H1 (cell line): ENCODE results near the gene CIDEA. TPM values are rescaled to one million over a fixed set of nuclear protein-coding genes. Genes with fewer than 3 reads are reported as not detected.

Source experiments
- CTCF ChIA-PET: fragments of 300-600 bp; sonication (Branson Sonifier 250); formaldehyde crosslinking; loops from one replicate; lab custom pipeline; 2021; ENCODE audit not compliant: partially characterized antibody; lab: Charles Lee
- POLR2A ChIA-PET: fragments of 300-600 bp; sonication (Branson Sonifier 250); formaldehyde crosslinking; loops from one replicate; lab custom pipeline; 2021; ENCODE audit warnings: inconsistent platforms; ENCODE audit not compliant: partially characterized antibody; lab: Charles Lee
- DNase-seq, 2 experiments: peaks; one replicate each; pipeline versions ENCODE4 v3.0.0 to v3.0.0-alpha.2; 2010 to 2022; ENCODE audit warnings: low spot score in 2 of 2, low read depth in 1 of 2, mixed read lengths in 1 of 2
- FAIRE-seq: peaks from 2 replicates; lab custom pipeline; 2011; peaks lifted over from hg19 to GRCh38; lab: Jason Lieb, UNC
- H2AFZ ChIP-seq: 2 replicates; pipeline ENCODE4 v1.8.1; 2012; ENCODE audit warnings: low read length, inconsistent platforms
- H2AK5ac ChIP-seq: 2 replicates; pipeline ENCODE4 v1.6.1; 2013; ENCODE audit warnings: low read depth, low read length
- H2BK120ac ChIP-seq: replicated peaks from 2 replicates; pipeline ENCODE3; 2013; ENCODE audit warnings: low read depth, low read length, inconsistent platforms
- H2BK12ac ChIP-seq: 2 replicates; pipeline ENCODE4 v1.6.1; 2013; ENCODE audit warnings: low read depth, low read length
- H2BK15ac ChIP-seq: 2 replicates; pipeline ENCODE4 v1.6.1; 2013; ENCODE audit warnings: low read length
- H2BK20ac ChIP-seq: 2 replicates; pipeline ENCODE4 v1.6.1; 2013; ENCODE audit warnings: low read length
- H2BK5ac ChIP-seq: 2 replicates; pipeline ENCODE4 v1.6.1; 2013; ENCODE audit warnings: low read depth, low read length
- H3K14ac ChIP-seq: 2 replicates; pipeline ENCODE4 v1.6.1; 2013; ENCODE audit warnings: inconsistent platforms; ENCODE audit not compliant: insufficient read length
- H3K18ac ChIP-seq: 2 replicates; pipeline ENCODE4 v1.6.1; 2013; ENCODE audit warnings: low read length; ENCODE audit errors: extremely low read depth
- H3K23ac ChIP-seq: 2 replicates; pipeline ENCODE4 v1.6.1; 2013; ENCODE audit warnings: inconsistent platforms; ENCODE audit not compliant: insufficient read length
- H3K23me2 ChIP-seq: 2 replicates; pipeline ENCODE4 v1.6.1; 2013; ENCODE audit warnings: low read depth, low read length
- H3K27ac ChIP-seq: 2 replicates; pipeline ENCODE4 v1.6.1; 2011; ENCODE audit warnings: low read depth, low read length, inconsistent platforms
- H3K27me3 ChIP-seq, 4 experiments: replicated peaks in 1 of 4; 1 replicate in 1 of 4; 2 replicates in 3 of 4; pipeline versions ENCODE4 v1.6.1 to v1.8.1; 2011 to 2013; ENCODE audit warnings: low read length in 3 of 4, mild to moderate bottlenecking in 3 of 4, inconsistent platforms in 2 of 4, mixed read lengths in 2 of 4, moderate library complexity in 1 of 4; ENCODE audit not compliant: control insufficient read depth in 3 of 4, insufficient read depth in 3 of 4; ENCODE audit errors: extremely low read depth in 1 of 4
- H3K36me3 ChIP-seq, 4 experiments: 2 replicates each; pipeline versions ENCODE4 v1.6.1 to v1.8.1; 2011 to 2013; ENCODE audit warnings: mild to moderate bottlenecking in 4 of 4, low read length in 3 of 4, moderate library complexity in 2 of 4, control low read depth in 1 of 4, inconsistent platforms in 1 of 4; ENCODE audit not compliant: insufficient read depth in 4 of 4, control insufficient read depth in 2 of 4
- H3K4ac ChIP-seq: replicated peaks from 2 replicates; pipeline ENCODE3; 2013; ENCODE audit warnings: low read length, low read depth, mixed read lengths, inconsistent platforms; ENCODE audit not compliant: insufficient read length
- H3K4me1 ChIP-seq, 4 experiments: replicated peaks in 1 of 4; 1 replicate in 1 of 4; 2 replicates in 3 of 4; pipeline versions ENCODE4 v1.6.1 to v1.8.1; 2011 to 2013; ENCODE audit warnings: low read length in 3 of 4, inconsistent platforms in 2 of 4, mixed read lengths in 1 of 4; ENCODE audit not compliant: insufficient read depth in 4 of 4, control insufficient read depth in 3 of 4
- H3K4me2 ChIP-seq, 2 experiments: 2 replicates each; pipeline versions ENCODE4 v1.6.1 to v1.8.1; 2011 to 2013; ENCODE audit warnings: low read depth in 2 of 2, low read length in 2 of 2, control low read depth in 1 of 2, inconsistent platforms in 1 of 2, mild to moderate bottlenecking in 1 of 2; ENCODE audit not compliant: insufficient read depth in 1 of 2
- H3K4me3 ChIP-seq, 4 experiments: fragments of 200-600, 300-600 bp in 1 of 4; sonication (generic), shearing (Covaris generic), sonication (Bioruptor Twin) in 1 of 4; 2 replicates each; pipeline versions ENCODE4 v1.5.1 to v1.8.1; 2011 to 2016; ENCODE audit warnings: low read length in 4 of 4, low read depth in 3 of 4, control low read depth in 2 of 4, inconsistent platforms in 2 of 4, mild to moderate bottlenecking in 2 of 4, mixed read lengths in 1 of 4, moderate library complexity in 1 of 4; ENCODE audit not compliant: insufficient read depth in 2 of 4; ENCODE audit errors: extremely low read depth in 1 of 4
- H3K56ac ChIP-seq: replicated peaks from 2 replicates; pipeline ENCODE3; 2013; ENCODE audit warnings: low read depth, mild to moderate bottlenecking, mixed read lengths, low read length, inconsistent platforms; ENCODE audit not compliant: insufficient read length
- H3K79me1 ChIP-seq: 2 replicates; pipeline ENCODE4 v1.6.1; 2013; ENCODE audit warnings: low read depth, low read length, control low read depth
- H3K79me2 ChIP-seq, 2 experiments: 2 replicates each; pipeline versions ENCODE4 v1.6.1 to v1.8.1; 2012 to 2013; ENCODE audit warnings: low read length in 2 of 2, mild to moderate bottlenecking in 2 of 2, inconsistent platforms in 1 of 2; ENCODE audit not compliant: insufficient read depth in 2 of 2, control insufficient read depth in 1 of 2
- H3K9ac ChIP-seq, 4 experiments: replicated peaks in 1 of 4; 1 replicate in 1 of 4; 2 replicates in 3 of 4; pipeline versions ENCODE4 v1.6.1 to v1.8.1; 2011 to 2013; ENCODE audit warnings: low read depth in 3 of 4, low read length in 3 of 4, control low read depth in 2 of 4, mild to moderate bottlenecking in 2 of 4, moderate library complexity in 2 of 4, inconsistent platforms in 1 of 4; ENCODE audit errors: extremely low read depth in 1 of 4
- H3K9me3 ChIP-seq, 2 experiments: 2 replicates each; pipeline versions ENCODE4 v1.6.1 to v1.8.1; 2012 to 2013; ENCODE audit warnings: mild to moderate bottlenecking in 2 of 2, moderate library complexity in 2 of 2, control low read depth in 1 of 2, inconsistent platforms in 1 of 2, low read depth in 1 of 2, low read length in 1 of 2, mixed read lengths in 1 of 2; ENCODE audit not compliant: insufficient read depth in 2 of 2
- H4K20me1 ChIP-seq, 2 experiments: replicated peaks in 1 of 2; 2 replicates each; pipeline versions ENCODE3 to v1.8.1; 2011 to 2013; ENCODE audit warnings: inconsistent platforms in 2 of 2, low read length in 2 of 2, mild to moderate bottlenecking in 1 of 2; ENCODE audit not compliant: insufficient read depth in 2 of 2, control insufficient read depth in 1 of 2
- H4K5ac ChIP-seq: 2 replicates; pipeline ENCODE4 v1.6.1; 2013; ENCODE audit warnings: low read length, low read depth, mixed read lengths, inconsistent platforms; ENCODE audit not compliant: insufficient read length
- H4K8ac ChIP-seq: 2 replicates; pipeline ENCODE4 v1.8.0; 2013; ENCODE audit warnings: mild to moderate bottlenecking, moderate library complexity, low read length, inconsistent platforms; ENCODE audit not compliant: insufficient read depth; ENCODE audit errors: extremely low read depth
- H4K91ac ChIP-seq: replicated peaks from 2 replicates; pipeline ENCODE3; 2013; ENCODE audit warnings: low read length, mixed read lengths, inconsistent platforms; ENCODE audit not compliant: insufficient read length
- BCL11A ChIP-seq, 2 experiments: IDR thresholded peaks; one replicate each; pipeline ENCODE4 v1.6.1; 2011; ENCODE audit warnings: low read depth in 2 of 2, low read length in 2 of 2, mild to moderate bottlenecking in 2 of 2
- KDM5A ChIP-seq: fragments of 200-600 bp; IDR thresholded peaks from 2 replicates; pipeline ENCODE4 v1.7.1; 2012; ENCODE audit warnings: mild to moderate bottlenecking, low read length, inconsistent platforms, mixed read lengths
- NRF1 ChIP-seq: IDR thresholded peaks from 2 replicates; pipeline ENCODE4 v1.6.1; 2011; ENCODE audit warnings: mild to moderate bottlenecking, low read depth, low read length, improper control_type of control experiment
- SP4 ChIP-seq: IDR thresholded peaks from 2 replicates; pipeline ENCODE4 v1.6.1; 2012; ENCODE audit warnings: low read length, inconsistent platforms
- TAF1 ChIP-seq: IDR thresholded peaks from 2 replicates; pipeline ENCODE4 v1.6.1; 2011; ENCODE audit warnings: mild to moderate bottlenecking, low read depth, low read length
- WGBS, 2 experiments: shearing (Covaris generic) in 1 of 2; methylation state at CpG; one replicate each; pipeline versions ENCODE4 v1.1.6 to v1.1.7; 2013 to 2015; ENCODE audit warnings: low lambda C conversion rate in 2 of 2, mixed read lengths in 2 of 2, inconsistent platforms in 1 of 2, low coverage in 1 of 2, missing lambda C conversion rate in 1 of 2; ENCODE audit not compliant: insufficient replicate concordance in 2 of 2, insufficient coverage in 1 of 2, insufficient read length in 1 of 2; ENCODE audit errors: extremely low coverage in 1 of 2, missing lambda C conversion rate in 1 of 2; 5-methylcytosine and 5-hydroxymethylcytosine counted together
- polyA plus RNA-seq, 7 experiments: library from polyadenylated mRNA; depleted of rRNA in 3 of 7; stranded (reverse) in 5 of 7; unstranded in 2 of 7; fragments of >200 nt in 5 of 7; fragments of 200-250 nt in 2 of 7; gene quantifications; 1 replicate in 5 of 7; 2 replicates in 1 of 7; 4 replicates in 1 of 7; pipeline versions ENCODE4 v1.2.1 to v1.2.3, GENCODE V29; 2011 to 2013; ENCODE audit warnings: missing spikeins in 2 of 7, mixed read lengths in 2 of 7
- total RNA-seq: library from RNA; stranded (reverse); fragmentation: NEBNext Ultra II Directional; extraction: Animal tissue kit (Norgen Biotek cat#: 25700); gene quantifications from 2 replicates; pipeline ENCODE4 v1.2.1, GENCODE V29; 2021

The CIDEA gene
- total and polyA plus RNA-seq, 2 of the 8 experiments (the other 6 are each of a cell fraction or from before 2014, with no cell fraction given): not detected

DNA sequence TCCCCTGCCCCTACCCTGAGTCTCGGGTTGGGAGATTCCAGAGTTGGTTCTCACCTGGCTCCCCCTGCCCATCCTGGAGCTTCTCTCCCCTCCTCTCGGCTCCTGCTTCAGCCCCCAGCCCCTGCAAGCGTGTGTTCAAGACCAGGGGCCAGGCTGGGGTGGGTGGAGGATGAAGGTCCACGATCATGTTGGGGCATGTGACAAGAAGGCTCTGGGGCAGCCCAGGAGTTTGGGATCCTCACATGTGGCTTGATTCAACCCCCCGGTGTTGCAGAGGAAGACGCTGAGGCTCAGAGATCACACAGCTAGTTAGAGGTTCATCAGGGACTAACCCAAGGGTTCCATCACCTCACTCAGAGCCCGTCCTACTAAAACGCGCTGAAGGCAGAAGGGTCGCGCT is 39.7 kb downstream of the CIDEA start:
- Histone ChIP-seq H3K36me3 (no peaks in the 10 kb centered on the region), H3K4me2 (no peak overlapping the region), H2AFZ (no peak overlapping the region), H3K4ac (no peak overlapping the region), H3K4me3 (no peak overlapping the region), H3K4me1 (peaks cover 0 to 2% (median under 1%) of the 10 kb centered on the region in 4 experiments; a peak in 3 of 7 replicates), H2BK15ac (0 out of 2 replicates have a peak overlapping the region, but pooled peaks have one; percentile 72), H3K14ac (no peak overlapping the region), H3K9me3 (0 out of 4 replicates have a peak, but pooled peaks cover 0 to 4% of the 10 kb centered on the region in 2 experiments), H4K5ac (no peak overlapping the region), H3K18ac (no peak overlapping the region; the same call in none of the 2 replicates), H3K56ac (no peak overlapping the region), H2BK12ac (0 out of 2 replicates have a peak overlapping the region, but pooled peaks have one; percentile 27), H4K91ac (no peak overlapping the region), H2BK20ac (no peak overlapping the region), H4K20me1 (no peaks in the 10 kb centered on the region), H3K23ac (no peak overlapping the region), H3K79me1 (no peaks in the 10 kb centered on the region; the same call in 1 of the 2 replicates), H3K27ac (no peak overlapping the region), H2AK5ac (no peak overlapping the region), H3K27me3 (peaks cover 0 to 5% (median under 1%) of the 10 kb centered on the region in 4 experiments; a peak in 4 of 7 replicates), H4K8ac (no peak overlapping the region; the same call in 1 of the 2 replicates), H3K23me2 (no peaks in the 10 kb centered on the region), H2BK5ac (no peak overlapping the region), H2BK120ac (no peak overlapping the region), H3K9ac (no peak overlapping the region), H3K79me2 (no peaks in the 10 kb centered on the region)
- CTCF ChIA-PET: interaction anchor here (1.0 to 1.5 kb wide), 3 partner anchors 9 to 17 kb away, joined by 3 to 8 read pairs (median 3); no protein-coding TSS in a partner anchor
- WGBS, 2 experiments: 81% methylated on average over 11 of the region's 11 CpGs; no CpG with 5 or more reads in 1 of the 2 experiments
- POLR2A ChIA-PET: interaction anchor here (2.1 kb wide), 1 partner anchor 14 kb away, joined by 8 read pairs; no protein-coding TSS in a partner anchor
- TF ChIP-seq SP4: no peak
- no peak for TF ChIP-seq BCL11A (IDR thresholded peaks at IDR 0.05; ENCODE audit: low read depth in 2 of 2, low read length in 2 of 2)
- no peak for TF ChIP-seq NRF1
- no peak for TF ChIP-seq KDM5A
- TF ChIP-seq TAF1: no peak
- FAIRE-seq (no peak), DNase-seq (no peak)
